Measurements from ENCODE around the gene ST3GAL2.

DNA sequence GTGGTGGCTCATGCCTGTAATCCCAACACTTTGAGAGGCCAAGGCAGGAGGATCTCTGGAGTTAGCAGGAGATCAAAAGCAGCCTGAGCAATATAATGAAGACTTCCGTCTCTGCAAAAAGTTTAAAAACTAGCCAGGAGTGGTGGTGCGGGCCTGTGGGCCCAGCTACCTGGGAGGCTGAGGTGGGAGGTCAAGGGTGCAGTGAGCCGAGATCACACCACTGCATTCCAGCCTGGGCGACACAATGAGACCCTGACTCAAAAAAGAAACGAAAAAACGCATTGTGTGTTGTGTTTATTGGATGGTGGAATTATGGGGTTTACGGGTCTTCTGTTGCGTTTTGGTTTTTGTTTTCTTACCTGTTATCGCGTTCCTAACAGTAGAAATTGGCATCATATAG lies 93.1 kb downstream of the ST3GAL2 start:
- no peak for TF ChIP-seq POLR2AphosphoS5 (IDR thresholded peaks at IDR 0.05; ENCODE audit: low read depth, low read length)
- TF ChIP-seq SPI1 (IDR thresholded peaks at IDR 0.05; ENCODE audit: low read depth, low read length): no peak
- no peak for TF ChIP-seq POLR2A (IDR thresholded peaks at IDR 0.05; ENCODE audit: low read depth, low read length)
